A673 (cell line): Measurements from ENCODE around the gene FAM174B. TPM values are rescaled to one million over a fixed set of nuclear protein-coding genes. Genes with fewer than 3 reads are reported as not detected.
"Not testable (repeated sequence)": the region's sequence is repeated elsewhere in the genome, so short reads cannot be mapped to it uniquely, and the experiment has no call there.

Experiments used
- BruUV-seq: library from RNA; stranded (reverse); fragments of 400-500 nt; replicated peaks from 2 replicates; lab custom pipeline; 2021; lab: Mats Ljungman, UMichigan
- CTCF ChIA-PET: fragments of 300-600 bp; sonication (Branson Sonifier 250); formaldehyde crosslinking; loops from one replicate; lab custom pipeline; 2022; ENCODE audit warnings: antibody characterized with exemption; lab: Charles Lee
- POLR2A ChIA-PET: fragments of 300-600 bp; sonication (Branson Sonifier 250); formaldehyde crosslinking; loops from one replicate; lab custom pipeline; 2022; ENCODE audit warnings: antibody characterized with exemption; ENCODE audit not compliant: low non-redundant PET; lab: Charles Lee
- DNase-seq: peaks from one replicate; pipeline ENCODE4 v3.0.0-alpha.2; 2015; ENCODE audit warnings: low spot score
- H3K27ac ChIP-seq: fragments of 200-600 bp; sonication (generic); 2 replicates; pipeline ENCODE4 v1.5.1; 2016; ENCODE audit warnings: mixed run types, low read depth, mild to moderate bottlenecking, mixed read lengths, antibody characterized with exemption, low read length; ENCODE audit not compliant: poor library complexity, severe bottlenecking
- H3K27me3 ChIP-seq: fragments of 200-600 bp; sonication (generic); replicated peaks from 2 replicates; pipeline ENCODE4 v1.6.1; 2017; ENCODE audit warnings: mixed run types, low read depth, mild to moderate bottlenecking, mixed read lengths, antibody characterized with exemption, low read length; ENCODE audit not compliant: insufficient read depth, poor library complexity
- H3K36me3 ChIP-seq: fragments of 200-600 bp; sonication (generic); 2 replicates; pipeline ENCODE4 v1.6.1; 2016; ENCODE audit warnings: mixed run types, mild to moderate bottlenecking, mixed read lengths, antibody characterized with exemption, low read length; ENCODE audit not compliant: insufficient read depth, poor library complexity, severe bottlenecking
- H3K4me1 ChIP-seq: fragments of 200-600 bp; sonication (generic); 2 replicates; pipeline ENCODE4 v1.6.1; 2017; ENCODE audit warnings: mixed run types, mild to moderate bottlenecking, mixed read lengths, antibody characterized with exemption, low read length; ENCODE audit not compliant: insufficient read depth, poor library complexity, severe bottlenecking
- H3K4me3 ChIP-seq: fragments of 200-600 bp; sonication (generic); 2 replicates; pipeline ENCODE4 v1.5.1; 2016; ENCODE audit warnings: low read depth, mixed run types, mild to moderate bottlenecking, mixed read lengths, low read length; ENCODE audit not compliant: poor library complexity, severe bottlenecking
- H3K9me3 ChIP-seq: fragments of 200-600 bp; sonication (generic); 2 replicates; pipeline ENCODE4 v1.6.1; 2016; ENCODE audit warnings: mixed run types, low read depth, mild to moderate bottlenecking, mixed read lengths, antibody characterized with exemption, low read length; ENCODE audit not compliant: poor library complexity, severe bottlenecking
- EZH2 ChIP-seq: fragments of 200-600 bp; sonication (generic); IDR thresholded peaks from 2 replicates; pipeline ENCODE4 v1.6.1; 2017; ENCODE audit warnings: borderline replicate concordance, low read depth, mild to moderate bottlenecking, mixed read lengths, antibody characterized with exemption, low read length; ENCODE audit not compliant: poor library complexity, severe bottlenecking
- intact Hi-C: fragments of 100-400 bp; cut with micrococcal nuclease; formaldehyde crosslinking; loops from one replicate; pipeline ENCODE4 v1.10.0; 2022; ENCODE audit not compliant: unreplicated experiment
- total RNA-seq: library from RNA; stranded (reverse); gene quantifications from 2 replicates; pipeline ENCODE4 v1.2.3, GENCODE V29; 2021
- TF ChIP-seq, protein P1 (sequence below): fragments of 300-800, 200-600 bp; sonication (generic); conservative IDR thresholded peaks from 2 replicates; pipeline ENCODE4 v1.5.1; 2017; ENCODE audit warnings: low read depth, mild to moderate bottlenecking, antibody characterized with exemption, low read length, moderate library complexity, mixed read lengths

Gene FAM174B
- total RNA-seq, 1 experiment from 2014 or later: 3.7 TPM

DNA sequence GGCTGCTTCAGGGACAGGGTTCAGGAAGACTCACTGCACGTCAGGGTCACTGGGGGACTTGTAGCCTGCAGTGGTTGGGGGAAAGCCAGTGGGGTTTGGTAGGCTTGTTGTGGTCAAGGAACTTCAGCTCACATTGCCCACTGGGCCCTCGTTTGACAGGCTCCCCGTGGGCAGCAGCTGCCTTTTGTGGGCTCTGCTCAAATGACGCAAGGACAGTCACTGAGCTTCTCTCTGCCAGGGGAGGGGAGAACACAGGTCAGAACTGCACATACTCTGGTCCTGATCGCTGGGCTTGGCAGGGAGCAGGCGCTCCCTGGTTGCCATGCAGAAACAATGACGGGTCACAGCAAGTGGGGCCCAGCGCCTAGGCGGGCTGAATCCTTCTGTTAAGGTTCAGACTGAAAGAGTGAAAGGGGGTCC is 45.5 kb downstream of the FAM174B start:
- intact Hi-C loops: no loop called here
- Histone ChIP-seq H3K27me3 (peaks cover 5% of the 10 kb centered on the region), H3K4me1 (no peaks in the 10 kb centered on the region), H3K9me3 (no peaks in the 10 kb centered on the region), H3K36me3 (no peaks in the 10 kb centered on the region), H3K4me3 (no peak overlapping the region), H3K27ac (no peak overlapping the region)
- POLR2A ChIA-PET: no interaction called here
- CTCF ChIA-PET: no interaction called here
- DNase-seq: no peak
- no TSS peak for BruUV-seq
- TF ChIP-seq, protein P1, sequence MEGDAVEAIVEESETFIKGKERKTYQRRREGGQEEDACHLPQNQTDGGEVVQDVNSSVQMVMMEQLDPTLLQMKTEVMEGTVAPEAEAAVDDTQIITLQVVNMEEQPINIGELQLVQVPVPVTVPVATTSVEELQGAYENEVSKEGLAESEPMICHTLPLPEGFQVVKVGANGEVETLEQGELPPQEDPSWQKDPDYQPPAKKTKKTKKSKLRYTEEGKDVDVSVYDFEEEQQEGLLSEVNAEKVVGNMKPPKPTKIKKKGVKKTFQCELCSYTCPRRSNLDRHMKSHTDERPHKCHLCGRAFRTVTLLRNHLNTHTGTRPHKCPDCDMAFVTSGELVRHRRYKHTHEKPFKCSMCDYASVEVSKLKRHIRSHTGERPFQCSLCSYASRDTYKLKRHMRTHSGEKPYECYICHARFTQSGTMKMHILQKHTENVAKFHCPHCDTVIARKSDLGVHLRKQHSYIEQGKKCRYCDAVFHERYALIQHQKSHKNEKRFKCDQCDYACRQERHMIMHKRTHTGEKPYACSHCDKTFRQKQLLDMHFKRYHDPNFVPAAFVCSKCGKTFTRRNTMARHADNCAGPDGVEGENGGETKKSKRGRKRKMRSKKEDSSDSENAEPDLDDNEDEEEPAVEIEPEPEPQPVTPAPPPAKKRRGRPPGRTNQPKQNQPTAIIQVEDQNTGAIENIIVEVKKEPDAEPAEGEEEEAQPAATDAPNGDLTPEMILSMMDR: no peak
- TF ChIP-seq EZH2: no peak

DNA sequence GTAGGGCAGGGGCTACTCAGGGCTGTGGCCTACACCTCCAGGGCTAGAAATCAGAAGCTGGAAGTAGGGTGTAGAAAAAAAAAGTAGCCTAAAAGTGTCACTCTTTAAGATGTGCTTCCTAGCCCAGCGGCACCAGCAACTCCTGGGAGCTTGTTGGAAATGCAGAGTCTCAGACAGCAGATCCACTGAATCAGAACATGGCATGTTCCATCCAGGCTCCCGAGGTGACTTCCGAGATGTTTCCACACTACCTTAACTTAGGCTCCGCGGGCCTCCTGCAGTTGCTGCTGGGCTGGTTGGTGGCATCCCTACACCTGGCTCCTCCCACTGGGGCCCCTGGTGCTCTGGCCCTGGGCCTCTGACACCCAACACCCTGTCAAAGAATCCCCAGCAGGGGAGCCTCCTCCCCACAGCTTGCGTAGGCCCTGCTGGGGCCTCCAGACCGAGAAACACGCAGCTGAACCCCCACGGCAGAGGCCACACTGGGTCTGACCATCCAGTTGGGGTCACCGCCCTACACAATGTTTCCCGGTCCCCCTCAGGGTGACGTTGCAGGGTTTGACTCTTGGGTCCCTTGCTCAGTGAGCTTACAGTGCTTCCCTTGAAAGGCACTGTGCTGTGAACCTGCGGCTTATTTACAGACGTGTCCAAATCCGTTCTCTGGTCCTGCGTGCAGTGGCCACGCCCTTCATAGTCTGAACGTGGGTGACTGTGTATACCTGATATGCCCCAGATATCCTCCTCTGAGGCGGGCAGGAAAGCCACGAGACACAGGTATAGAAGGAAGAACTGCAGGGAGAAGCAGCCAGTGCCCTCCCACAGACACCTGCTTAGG is 46.5 kb downstream of the FAM174B start:
- no peaks in the 10 kb centered on the region for H3K9me3 ChIP-seq
- no peak overlapping the region for H3K4me3 ChIP-seq
- no peaks in the 10 kb centered on the region for H3K4me1 ChIP-seq
- DNase-seq: no peak
- intact Hi-C loops: no loop called here
- no TSS peak for BruUV-seq
- H3K27ac ChIP-seq: no peak overlapping the region
- TF ChIP-seq, protein P1: no peak
- no peak for TF ChIP-seq EZH2
- ChIA-PET POLR2A (no interaction called here), CTCF (no interaction called here)
- H3K36me3 ChIP-seq: no peaks in the 10 kb centered on the region
- H3K27me3 ChIP-seq: peaks cover 5% of the 10 kb centered on the region

DNA sequence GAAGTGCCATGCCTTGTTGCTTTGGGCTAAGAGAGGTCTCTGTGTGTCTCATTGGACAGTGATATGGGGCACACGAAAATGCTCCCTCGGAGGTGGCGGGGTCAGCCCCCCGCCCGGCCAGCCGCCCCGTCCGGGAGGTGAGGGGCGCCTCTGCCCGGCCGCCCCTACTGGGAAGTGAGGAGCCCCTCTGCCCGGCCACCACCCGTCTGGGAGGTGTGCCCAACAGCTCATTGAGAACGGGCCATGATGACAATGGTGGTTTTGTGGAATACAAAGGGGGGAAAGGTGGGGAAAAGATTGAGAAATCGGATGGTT is 48.8 kb downstream of the FAM174B start:
- POLR2A ChIA-PET, BruUV-seq: not testable (repeated sequence)

More for the DNA sequence above, 48.8 kb downstream of the FAM174B start:
- H3K4me1 ChIP-seq, CTCF ChIA-PET, H3K9me3 ChIP-seq, intact Hi-C loops, H3K36me3 ChIP-seq, H3K27me3 ChIP-seq, DNase-seq, H3K27ac ChIP-seq, H3K4me3 ChIP-seq: not testable (repeated sequence)
